SH-SY5Y (cell line): Measurements from ENCODE around the gene SLC24A5.

ENCODE experiments used
- GATA2 ChIP-seq: IDR thresholded peaks from 2 replicates; pipeline ENCODE4 v1.6.1; 2011; ENCODE audit warnings: mild to moderate bottlenecking, low read depth, low read length
- GATA3 ChIP-seq: IDR thresholded peaks from 2 replicates; pipeline ENCODE4 v1.6.1; 2011; ENCODE audit warnings: low read depth, mild to moderate bottlenecking, low read length, moderate library complexity

DNA sequence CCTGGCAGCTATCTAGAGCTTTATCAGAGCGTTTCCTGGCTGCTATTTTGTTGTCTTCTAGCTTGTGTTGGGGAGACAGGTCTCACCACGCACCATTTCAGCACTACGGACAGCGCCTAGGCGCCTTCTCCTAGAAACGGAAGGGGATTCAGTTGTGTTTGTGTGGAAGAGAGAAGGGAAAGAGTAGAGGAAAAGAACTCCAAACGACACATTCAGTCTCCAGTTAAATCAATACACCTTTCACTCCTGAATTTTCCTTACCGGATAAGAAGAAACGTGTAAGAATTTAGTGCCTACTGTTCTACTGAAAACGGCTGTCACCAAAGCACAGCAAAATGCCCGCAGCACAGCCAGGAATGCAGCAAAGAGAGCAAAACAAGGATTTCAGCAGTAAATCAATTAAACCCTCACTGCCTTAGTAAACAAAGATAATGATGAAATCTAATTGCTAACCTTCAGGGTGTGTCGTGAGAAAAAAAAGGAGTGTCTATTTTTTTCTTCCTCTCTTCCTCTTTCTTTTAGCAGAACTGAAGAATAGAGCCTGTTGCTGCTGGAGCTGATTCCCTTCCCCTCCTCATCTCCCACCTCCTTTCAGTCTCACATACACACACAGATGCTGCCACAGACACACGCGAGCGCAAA lies 70.3 kb downstream of the SLC24A5 start:
- TF ChIP-seq GATA2 = no peak
- no peak for TF ChIP-seq GATA3
